ENCODE results near the gene CAPN9. TPM values are rescaled to one million over a fixed set of nuclear protein-coding genes. Genes with fewer than 3 reads are reported as not detected.

The CAPN9 gene
- total and polyA plus RNA-seq, 5 experiments from 2014 or later = not detected

DNA sequence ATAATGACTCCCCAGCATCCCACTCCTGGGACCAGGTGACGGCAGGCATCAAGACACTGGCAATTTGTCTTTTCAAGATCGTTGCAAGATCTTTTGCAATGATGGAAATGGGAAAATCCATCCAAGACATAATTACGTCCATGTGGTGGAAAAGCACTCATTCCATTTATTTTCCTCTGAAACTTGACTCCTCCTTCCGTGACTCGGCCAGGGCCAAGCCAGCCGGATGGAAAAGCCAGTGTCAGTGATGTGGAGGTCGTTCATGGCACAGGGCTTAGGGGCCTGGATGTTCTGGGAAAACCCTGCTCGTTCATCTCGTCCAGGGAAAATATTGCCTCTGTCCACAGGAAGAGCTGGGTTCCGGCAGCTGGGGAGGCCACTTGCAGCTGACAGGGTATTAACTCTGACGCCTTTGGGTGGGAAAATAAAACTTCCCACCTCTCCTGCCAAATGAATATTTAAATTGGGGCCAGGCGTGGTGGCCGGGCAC, 74.9 kb downstream of the CAPN9 start:
- H3K4me3 Mint-ChIP-seq = no peak overlapping the region
- DNase-seq (no peak), ATAC-seq (no peak)
- POLR2A ChIA-PET = no interaction called here
- H3K9me3 Mint-ChIP-seq = no peaks in the 10 kb centered on the region
- peaks cover 5 to 47% (median 25%) of the 10 kb centered on the region in 5 donors for H3K27me3 Mint-ChIP-seq
- H3K27ac Mint-ChIP-seq = no peak overlapping the region
- no peaks in the 10 kb centered on the region for H3K36me3 Mint-ChIP-seq
- peaks cover 0 to 2% (median 0%) of the 10 kb centered on the region in 4 donors for H3K4me1 Mint-ChIP-seq

DNA sequence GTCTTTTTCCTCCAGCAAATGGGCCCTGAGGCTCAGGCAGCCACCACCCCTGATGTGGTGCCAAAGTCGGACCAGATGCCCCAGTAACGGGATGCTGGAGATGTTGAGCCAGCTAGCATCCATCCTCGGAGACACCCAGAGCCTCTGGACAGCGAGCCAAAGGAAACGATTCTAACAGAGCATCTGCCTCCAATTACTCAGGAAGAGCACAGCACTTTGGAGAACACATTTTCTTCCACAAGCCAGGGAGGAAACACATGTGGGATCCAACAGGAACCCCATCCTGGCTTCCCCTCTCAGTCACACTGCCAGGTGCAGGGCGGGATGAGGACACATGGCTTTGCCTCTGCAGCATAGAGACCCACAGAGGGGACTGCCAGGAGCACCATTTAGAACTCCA, 76.2 kb downstream of the CAPN9 start:
- Mint-ChIP-seq H3K36me3 (no peaks in the 10 kb centered on the region), H3K4me3 (no peak overlapping the region), H3K27me3 (peaks cover 4 to 34% (median 18%) of the 10 kb centered on the region in 5 donors), H3K4me1 (peaks cover 0 to 2% (median 0%) of the 10 kb centered on the region in 4 donors), H3K27ac (no peak overlapping the region), H3K9me3 (no peaks in the 10 kb centered on the region)
- ATAC-seq = no peak
- POLR2A ChIA-PET = no interaction called here
- DNase-seq = no peak

DNA sequence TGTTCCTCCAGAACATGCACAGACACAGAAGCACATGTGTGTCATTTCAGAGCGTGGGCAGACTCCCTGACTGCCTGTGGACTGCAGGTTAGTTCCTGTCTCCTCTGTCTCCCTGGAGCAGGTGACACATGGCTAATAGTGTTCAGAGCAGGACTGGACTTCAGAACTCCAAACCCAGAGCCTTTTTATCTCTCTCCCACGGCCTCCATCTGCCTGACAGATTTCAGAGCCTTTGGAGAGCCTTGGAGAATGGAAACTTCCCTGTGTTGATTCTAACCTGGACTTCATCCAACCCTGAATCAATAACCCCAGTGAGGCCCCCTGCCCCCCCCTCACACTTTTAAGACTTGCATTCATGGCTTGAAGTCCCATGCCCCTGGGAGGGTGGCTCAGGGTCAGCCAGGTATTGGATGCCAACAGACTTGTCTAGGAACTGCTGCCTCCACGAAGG, 76.8 kb downstream of the CAPN9 start:
- ATAC-seq = no peak
- POLR2A ChIA-PET = no interaction called here

DNA sequence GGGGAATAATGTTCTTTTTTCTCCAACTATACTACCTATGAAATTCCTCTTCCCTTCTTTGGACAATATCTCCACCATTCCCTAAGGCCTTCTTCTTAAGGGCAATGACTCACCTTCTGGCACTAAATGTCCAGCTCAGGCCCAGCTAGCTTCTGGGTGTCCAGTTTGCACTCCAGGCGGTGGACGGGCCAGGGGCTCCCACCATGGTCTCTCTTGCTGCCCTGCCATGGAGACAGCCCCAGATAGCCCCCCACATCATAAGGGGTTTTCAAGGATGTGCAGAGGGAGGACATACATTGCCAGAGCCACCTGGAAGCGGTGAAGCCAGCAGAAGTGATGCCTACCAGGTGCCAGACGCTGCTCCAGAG, 77.3 kb downstream of the CAPN9 start:
- DNase-seq (no peak), ATAC-seq (no peak)
- Mint-ChIP-seq H3K27ac (peak overlapping the region in 1 of 10 donors; percentile 35), H3K4me1 (peaks cover 0 to 2% (median 0%) of the 10 kb centered on the region in 4 donors), H3K27me3 (peaks cover 4 to 26% (median 13%) of the 10 kb centered on the region in 5 donors), H3K9me3 (no peaks in the 10 kb centered on the region), H3K36me3 (no peaks in the 10 kb centered on the region), H3K4me3 (no peak overlapping the region)
- POLR2A ChIA-PET = no interaction called here

More for the DNA sequence above, 76.8 kb downstream of the CAPN9 start:
- H3K36me3 Mint-ChIP-seq = no peaks in the 10 kb centered on the region
- H3K4me1 Mint-ChIP-seq = peaks cover 0 to 2% (median 0%) of the 10 kb centered on the region in 4 donors
- peaks cover 4 to 28% (median 14%) of the 10 kb centered on the region in 5 donors for H3K27me3 Mint-ChIP-seq
- H3K9me3 Mint-ChIP-seq = no peaks in the 10 kb centered on the region
- no peak for DNase-seq
- H3K27ac Mint-ChIP-seq = no peak overlapping the region
- H3K4me3 Mint-ChIP-seq = no peak overlapping the region

DNA sequence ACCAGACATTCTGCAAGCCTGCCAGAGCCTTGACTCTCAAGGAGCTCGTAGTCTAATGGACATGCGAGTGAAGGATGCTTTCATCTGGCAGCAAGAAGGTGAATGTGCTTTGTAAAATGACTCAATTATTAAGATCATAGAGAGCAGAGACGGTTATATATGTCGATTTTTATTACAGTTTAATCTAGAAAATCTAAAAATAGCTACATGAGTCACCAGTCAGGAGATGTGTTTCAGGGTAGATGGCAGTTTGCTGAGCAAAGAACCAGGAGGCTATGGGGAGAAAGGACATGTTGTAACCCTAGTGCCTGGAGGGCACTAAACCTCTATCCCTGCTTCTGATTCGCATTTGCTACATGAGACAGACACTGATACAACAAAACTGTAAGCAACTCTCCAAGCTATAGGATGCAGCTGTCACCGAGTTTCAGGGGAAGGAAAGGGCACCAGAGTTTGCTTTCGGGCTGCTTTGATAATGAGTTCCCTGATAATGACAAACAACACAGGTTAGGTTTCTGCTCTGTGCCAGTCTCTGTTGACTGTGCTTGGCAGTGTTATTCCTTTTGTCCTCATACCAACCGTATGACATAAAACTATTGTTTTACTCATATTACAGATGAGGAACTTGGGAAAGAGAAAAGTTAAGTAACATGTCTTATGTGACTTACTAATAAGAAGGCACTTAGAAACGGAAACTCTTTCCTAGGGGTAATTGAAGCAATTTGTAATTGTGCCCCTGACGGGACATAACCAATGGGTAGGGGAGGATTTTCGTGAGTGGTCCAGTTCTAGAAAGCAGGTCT, 77.9 kb downstream of the CAPN9 start:
- Mint-ChIP-seq H3K27me3 (peaks cover 4 to 26% (median 13%) of the 10 kb centered on the region in 5 donors), H3K4me1 (peaks cover 0 to 2% (median 0%) of the 10 kb centered on the region in 4 donors), H3K9me3 (peaks cover 0 to 4% (median 0%) of the 10 kb centered on the region in 9 donors), H3K36me3 (no peaks in the 10 kb centered on the region), H3K27ac (no peak overlapping the region), H3K4me3 (no peak overlapping the region)
- DNase-seq (no peak), ATAC-seq (no peak)
- POLR2A ChIA-PET = no interaction called here

DNA sequence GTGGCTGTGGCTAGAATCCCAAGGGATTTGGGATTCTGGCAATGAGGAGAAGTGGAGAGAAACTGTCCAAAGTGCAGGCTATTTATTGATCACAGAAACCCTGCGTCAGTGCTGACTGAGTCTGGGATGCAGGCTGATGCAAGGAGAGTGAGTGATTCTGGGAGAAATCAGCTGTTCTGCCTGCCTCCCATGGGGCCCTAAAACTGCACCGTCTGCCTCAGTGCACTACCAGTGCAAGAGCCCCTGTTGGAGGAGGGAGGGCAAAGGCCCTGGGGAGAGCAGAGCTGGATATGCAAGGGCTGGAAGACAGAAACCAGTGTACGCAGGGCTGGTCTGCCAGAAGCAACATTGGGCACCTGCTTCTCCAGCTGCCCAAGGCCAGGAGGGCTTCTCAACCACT, 78.6 kb downstream of the CAPN9 start:
- Mint-ChIP-seq H3K4me3 (no peak overlapping the region), H3K36me3 (peaks cover 0 to 4% (median 0%) of the 10 kb centered on the region in 3 donors), H3K4me1 (peaks cover 0 to 2% (median 0%) of the 10 kb centered on the region in 4 donors), H3K9me3 (peaks cover 0 to 10% (median 4%) of the 10 kb centered on the region in 9 donors), H3K27me3 (peaks cover 3 to 22% (median 11%) of the 10 kb centered on the region in 5 donors), H3K27ac (no peak overlapping the region)
- POLR2A ChIA-PET = no interaction called here
- ATAC-seq (no peak), DNase-seq (no peak)

DNA sequence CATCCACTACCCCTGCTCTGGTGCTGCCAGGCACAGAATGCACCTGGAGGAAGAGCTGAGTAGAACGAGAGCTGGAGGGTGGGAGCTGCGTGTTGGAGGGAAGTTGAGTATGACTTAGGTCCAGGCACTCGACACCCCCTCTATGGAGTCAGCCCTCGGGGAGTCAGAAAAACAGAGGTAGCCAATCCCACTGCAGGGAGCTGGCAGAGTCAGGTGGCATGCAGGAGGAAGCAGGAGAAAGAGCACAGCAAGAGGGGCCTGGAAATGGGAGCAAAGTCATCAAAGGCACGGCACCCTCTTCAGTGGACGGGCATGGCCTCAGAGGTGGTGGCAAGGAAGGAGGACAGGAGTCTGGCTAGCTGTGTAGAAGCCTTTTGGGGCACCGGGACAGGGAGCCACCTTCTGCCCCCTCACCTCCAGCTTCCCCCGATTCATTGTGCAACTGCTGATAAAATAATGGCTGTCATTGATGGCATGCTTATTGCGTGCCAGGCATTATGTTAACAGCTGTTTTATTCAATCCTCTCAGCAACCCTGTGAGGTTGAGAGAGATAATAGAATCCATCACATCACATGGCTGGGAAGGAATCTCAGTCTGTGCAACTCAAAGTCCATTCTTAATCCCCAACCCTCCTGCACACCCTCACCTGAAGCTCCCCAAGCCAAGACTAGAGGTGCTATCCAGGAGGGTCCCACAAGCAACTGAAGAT, 79.1 kb downstream of the CAPN9 start:
- H3K27ac Mint-ChIP-seq = no peak overlapping the region

DNA sequence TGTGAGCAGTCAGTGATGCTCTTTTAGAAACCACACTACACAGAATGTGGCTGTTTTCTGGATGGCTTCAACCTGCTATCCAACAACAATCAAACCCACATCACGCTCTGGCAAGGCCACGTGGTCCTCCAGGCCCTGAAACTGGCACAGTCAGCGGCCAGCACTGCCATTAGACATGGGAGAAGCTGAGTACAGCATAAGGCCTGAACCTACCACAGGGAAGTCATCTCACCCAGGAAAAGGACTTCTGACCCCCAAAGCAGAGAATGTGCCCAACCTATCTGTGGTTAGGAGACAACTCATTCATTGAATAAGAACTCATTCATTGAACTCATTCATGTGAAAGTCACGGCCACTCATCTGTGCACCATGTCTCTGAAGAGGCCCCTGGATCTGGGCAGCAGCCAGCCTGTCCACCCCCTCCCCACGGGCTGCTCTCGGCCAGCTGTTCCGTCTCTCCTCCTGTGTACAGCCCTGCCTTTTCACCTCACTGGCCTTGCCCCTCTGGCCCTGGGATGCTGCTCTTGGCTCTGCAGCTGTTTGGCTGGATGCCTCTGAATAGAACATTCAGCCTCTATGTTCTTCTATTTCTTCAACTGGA, 80.0 kb downstream of the CAPN9 start:
- peaks cover 0 to 24% (median 7%) of the 10 kb centered on the region in 9 donors for H3K9me3 Mint-ChIP-seq
- DNase-seq = no peak

More for the DNA sequence above, 79.1 kb downstream of the CAPN9 start:
- peaks cover 0 to 8% (median 0%) of the 10 kb centered on the region in 3 donors for H3K36me3 Mint-ChIP-seq
- DNase-seq (no peak), ATAC-seq (no peak)
- H3K27me3 Mint-ChIP-seq = peaks cover 0 to 16% (median 6%) of the 10 kb centered on the region in 5 donors
- POLR2A ChIA-PET = no interaction called here
- no peak overlapping the region for H3K4me3 Mint-ChIP-seq
- peaks cover 0 to 2% (median 0%) of the 10 kb centered on the region in 4 donors for H3K4me1 Mint-ChIP-seq
- H3K9me3 Mint-ChIP-seq = peaks cover 0 to 16% (median 7%) of the 10 kb centered on the region in 9 donors

DNA sequence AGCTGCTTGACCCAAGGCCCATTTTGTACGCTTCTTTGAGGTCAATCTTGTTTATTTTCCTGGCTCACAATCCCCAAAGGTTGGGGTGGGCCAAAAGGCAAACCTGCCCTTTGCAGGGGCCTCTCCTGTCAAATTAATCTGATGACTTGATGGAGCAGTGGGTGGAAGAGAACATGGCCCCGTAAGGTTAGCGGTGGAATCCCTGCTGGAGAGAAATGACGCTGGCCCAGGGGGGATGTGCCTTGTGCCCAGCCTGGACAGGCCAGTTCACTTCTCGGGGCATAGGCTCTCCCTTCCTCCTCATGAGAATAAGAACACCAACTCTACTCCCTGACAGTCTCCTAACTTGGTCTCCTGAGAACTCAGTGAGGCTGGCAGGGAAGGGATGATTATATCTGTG, 80.6 kb downstream of the CAPN9 start:
- Mint-ChIP-seq H3K27ac (no peak overlapping the region), H3K36me3 (peaks cover 0 to 15% (median 0%) of the 10 kb centered on the region in 3 donors), H3K27me3 (peaks cover 2 to 21% (median 6%) of the 10 kb centered on the region in 5 donors), H3K9me3 (peaks cover 0 to 27% (median 7%) of the 10 kb centered on the region in 9 donors), H3K4me1 (peaks cover 0 to 2% (median 0%) of the 10 kb centered on the region in 4 donors), H3K4me3 (no peak overlapping the region)
- DNase-seq (no peak), ATAC-seq (no peak)
- POLR2A ChIA-PET = no interaction called here

More for the DNA sequence above, 80.0 kb downstream of the CAPN9 start:
- no peak for ATAC-seq
- POLR2A ChIA-PET = no interaction called here
- peaks cover 2 to 15% (median 4%) of the 10 kb centered on the region in 5 donors for H3K27me3 Mint-ChIP-seq
- H3K4me1 Mint-ChIP-seq = peaks cover 0 to 2% (median 0%) of the 10 kb centered on the region in 4 donors
- no peak overlapping the region for H3K4me3 Mint-ChIP-seq
- no peak overlapping the region for H3K27ac Mint-ChIP-seq
- peaks cover 0 to 15% (median 0%) of the 10 kb centered on the region in 3 donors for H3K36me3 Mint-ChIP-seq

DNA sequence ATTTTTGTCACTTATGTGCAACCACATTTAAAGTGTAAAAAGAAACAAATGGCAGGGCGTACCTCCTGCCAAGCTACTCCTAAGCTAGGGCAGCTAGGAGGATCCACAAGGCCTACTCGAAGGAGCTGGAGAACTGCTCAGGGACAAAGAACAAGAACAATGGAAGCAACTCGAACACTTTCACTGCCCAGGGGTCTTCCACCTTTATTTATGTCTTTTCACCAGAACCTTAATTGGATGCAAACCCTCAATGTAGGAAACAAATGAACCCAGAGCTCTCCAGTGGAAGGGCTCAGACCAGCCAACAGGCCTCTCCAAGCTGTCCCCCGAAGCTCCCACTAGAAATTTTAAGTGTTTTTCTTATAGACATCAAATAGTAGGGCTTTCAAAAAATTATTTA, 81.2 kb downstream of the CAPN9 start:
- Mint-ChIP-seq H3K27ac (no peak overlapping the region), H3K4me3 (no peak overlapping the region), H3K4me1 (peaks cover 0 to 2% (median 0%) of the 10 kb centered on the region in 4 donors), H3K36me3 (peaks cover 0 to 15% (median 0%) of the 10 kb centered on the region in 3 donors), H3K27me3 (peaks cover 3 to 27% (median 6%) of the 10 kb centered on the region in 5 donors), H3K9me3 (peaks cover 0 to 32% (median 7%) of the 10 kb centered on the region in 9 donors)
- POLR2A ChIA-PET = no interaction called here
- no peak for ATAC-seq
- no peak for DNase-seq

DNA sequence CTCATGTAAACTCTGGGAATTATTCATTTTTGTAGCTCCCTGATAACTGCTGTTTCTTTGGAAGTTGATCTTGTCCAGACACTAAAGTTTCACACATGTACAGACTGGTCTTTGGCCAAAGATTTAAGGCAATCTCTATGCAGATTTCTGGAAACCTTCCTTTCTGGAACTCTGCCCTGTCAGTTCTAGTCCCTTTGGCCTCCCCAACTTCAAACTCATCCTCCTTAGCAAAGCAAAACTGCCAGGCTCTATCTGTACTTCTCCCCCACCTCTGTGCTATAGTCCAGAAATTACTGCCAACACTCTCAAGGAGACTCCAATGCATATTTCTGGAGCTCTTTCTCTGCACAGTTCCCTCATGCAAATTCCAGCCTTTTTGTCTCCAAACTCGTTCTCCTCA, 84.6 kb downstream of the CAPN9 start:
- peaks cover 0 to 32% (median 7%) of the 10 kb centered on the region in 9 donors for H3K9me3 Mint-ChIP-seq
- H3K4me1 Mint-ChIP-seq = no peaks in the 10 kb centered on the region
- POLR2A ChIA-PET = no interaction called here
- no peak for DNase-seq
- H3K27ac Mint-ChIP-seq = no peak overlapping the region
- H3K27me3 Mint-ChIP-seq = peaks cover 1 to 31% (median 10%) of the 10 kb centered on the region in 5 donors
- ATAC-seq = no peak
- H3K36me3 Mint-ChIP-seq = peaks cover 0 to 15% (median 0%) of the 10 kb centered on the region in 3 donors
- H3K4me3 Mint-ChIP-seq = no peak overlapping the region

DNA sequence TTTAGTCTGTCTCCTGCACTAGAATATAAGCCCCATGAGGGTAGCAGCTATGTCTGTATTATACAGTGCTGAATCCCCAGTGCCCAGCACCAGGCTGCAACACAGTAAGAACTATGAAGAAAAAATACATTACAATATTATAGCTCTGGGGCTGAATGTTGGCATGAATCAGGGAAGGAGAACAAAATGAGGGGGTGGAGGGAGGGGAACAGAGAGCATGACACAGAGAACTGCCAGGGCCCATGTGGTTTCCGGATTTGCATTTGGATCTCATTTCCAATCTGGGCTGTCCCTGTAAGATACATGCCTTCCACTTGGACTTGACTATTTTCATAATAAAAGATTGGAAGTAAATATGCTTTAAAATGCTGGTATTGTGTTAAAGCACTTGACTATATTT, 85.3 kb downstream of the CAPN9 start:
- no peak for DNase-seq
- peaks cover 1 to 31% (median 10%) of the 10 kb centered on the region in 5 donors for H3K27me3 Mint-ChIP-seq
- peaks cover 3 to 15% (median 5%) of the 10 kb centered on the region in 3 donors for H3K36me3 Mint-ChIP-seq
- no peak overlapping the region for H3K4me3 Mint-ChIP-seq
- no peak overlapping the region for H3K27ac Mint-ChIP-seq
- no peaks in the 10 kb centered on the region for H3K4me1 Mint-ChIP-seq
- ATAC-seq = no peak
- H3K9me3 Mint-ChIP-seq = peaks cover 0 to 32% (median 7%) of the 10 kb centered on the region in 9 donors
- POLR2A ChIA-PET = no interaction called here
